ENCODE measurements around the gene PSMB3. TPM values are rescaled to one million over a fixed set of nuclear protein-coding genes. Genes with fewer than 3 reads are reported as not detected.

The PSMB3 gene
- total and polyA plus RNA-seq, 9 of the 15 experiments (the other 6 are each of a cell fraction or from before 2014, with no cell fraction given) = 460 to 2,775 (median 574) TPM

DNA sequence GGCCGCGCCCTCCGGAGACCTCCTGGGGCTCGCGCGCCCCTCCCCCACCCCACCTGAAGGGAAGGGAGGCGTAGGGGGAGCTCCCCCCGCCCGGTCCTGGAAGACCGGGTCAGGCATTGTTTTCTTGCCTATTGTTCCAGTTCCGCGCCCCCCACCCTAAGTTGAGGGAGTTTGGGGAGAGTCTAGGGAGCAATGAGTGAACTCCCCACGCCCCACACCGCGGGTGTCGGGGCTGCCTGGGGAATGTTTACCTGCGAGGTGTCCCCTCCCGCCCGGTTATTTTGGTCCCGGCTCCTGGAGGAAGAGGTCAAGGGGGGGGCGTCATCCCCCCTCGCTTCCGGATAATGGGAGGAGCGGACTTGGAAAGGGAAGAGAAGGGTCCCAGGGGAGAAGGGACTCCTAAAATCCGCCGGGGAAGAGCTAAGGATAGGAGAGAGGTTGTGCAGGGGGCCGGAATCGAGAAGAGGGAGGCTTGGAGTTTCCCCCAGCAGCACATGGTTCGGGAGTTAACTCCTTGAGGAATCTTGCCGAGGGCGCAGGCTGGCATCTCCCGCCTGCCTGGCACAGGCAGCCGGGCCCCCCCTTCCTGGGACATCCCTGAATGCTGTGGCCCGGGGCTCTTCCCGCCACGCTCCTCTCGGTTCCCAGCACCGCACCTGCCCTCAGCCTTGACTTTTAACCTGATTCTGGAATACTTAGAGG lies 46.6 kb upstream of the PSMB3 start (continued):
- TF ChIP-seq, protein P1, sequence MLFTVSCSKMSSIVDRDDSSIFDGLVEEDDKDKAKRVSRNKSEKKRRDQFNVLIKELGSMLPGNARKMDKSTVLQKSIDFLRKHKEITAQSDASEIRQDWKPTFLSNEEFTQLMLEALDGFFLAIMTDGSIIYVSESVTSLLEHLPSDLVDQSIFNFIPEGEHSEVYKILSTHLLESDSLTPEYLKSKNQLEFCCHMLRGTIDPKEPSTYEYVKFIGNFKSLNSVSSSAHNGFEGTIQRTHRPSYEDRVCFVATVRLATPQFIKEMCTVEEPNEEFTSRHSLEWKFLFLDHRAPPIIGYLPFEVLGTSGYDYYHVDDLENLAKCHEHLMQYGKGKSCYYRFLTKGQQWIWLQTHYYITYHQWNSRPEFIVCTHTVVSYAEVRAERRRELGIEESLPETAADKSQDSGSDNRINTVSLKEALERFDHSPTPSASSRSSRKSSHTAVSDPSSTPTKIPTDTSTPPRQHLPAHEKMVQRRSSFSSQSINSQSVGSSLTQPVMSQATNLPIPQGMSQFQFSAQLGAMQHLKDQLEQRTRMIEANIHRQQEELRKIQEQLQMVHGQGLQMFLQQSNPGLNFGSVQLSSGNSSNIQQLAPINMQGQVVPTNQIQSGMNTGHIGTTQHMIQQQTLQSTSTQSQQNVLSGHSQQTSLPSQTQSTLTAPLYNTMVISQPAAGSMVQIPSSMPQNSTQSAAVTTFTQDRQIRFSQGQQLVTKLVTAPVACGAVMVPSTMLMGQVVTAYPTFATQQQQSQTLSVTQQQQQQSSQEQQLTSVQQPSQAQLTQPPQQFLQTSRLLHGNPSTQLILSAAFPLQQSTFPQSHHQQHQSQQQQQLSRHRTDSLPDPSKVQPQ (CRISPR knock-in tag; IDR thresholded peaks at IDR 0.05; ENCODE audit: borderline replicate concordance) = no peak
- TF ChIP-seq FOXK2 (conservative IDR thresholded peaks at IDR 0.05 in 1 of 2, IDR thresholded peaks at IDR 0.05 in 1 of 2; ENCODE audit: low read depth in 2 of 2) (peak in 1 of 2 experiments; percentile 52; a peak in 1 of 4 replicates), RFX7 (CRISPR knock-in tag; IDR thresholded peaks at IDR 0.05) (no peak), ZBTB40 (IDR thresholded peaks at IDR 0.05) (no peak), ZBTB40 (CRISPR knock-in tag; IDR thresholded peaks at IDR 0.05) (no peak), MCM5 (IDR thresholded peaks at IDR 0.05; ENCODE audit: low read depth) (no peak), SP2 (IDR thresholded peaks at IDR 0.05; ENCODE audit: extremely low read depth, low read depth, low read length, poor library complexity, severe bottlenecking) (no peak), L3MBTL2 (IDR thresholded peaks at IDR 0.05) (0 out of 2 replicates have a peak, but pooled peaks have one; percentile 19), ZNF354B (CRISPR knock-in tag; IDR thresholded peaks at IDR 0.05) (no peak), ZNF699 (CRISPR knock-in tag; IDR thresholded peaks at IDR 0.05; ENCODE audit: insufficient replicate concordance) (no peak)
- TF ChIP-seq, protein P2, sequence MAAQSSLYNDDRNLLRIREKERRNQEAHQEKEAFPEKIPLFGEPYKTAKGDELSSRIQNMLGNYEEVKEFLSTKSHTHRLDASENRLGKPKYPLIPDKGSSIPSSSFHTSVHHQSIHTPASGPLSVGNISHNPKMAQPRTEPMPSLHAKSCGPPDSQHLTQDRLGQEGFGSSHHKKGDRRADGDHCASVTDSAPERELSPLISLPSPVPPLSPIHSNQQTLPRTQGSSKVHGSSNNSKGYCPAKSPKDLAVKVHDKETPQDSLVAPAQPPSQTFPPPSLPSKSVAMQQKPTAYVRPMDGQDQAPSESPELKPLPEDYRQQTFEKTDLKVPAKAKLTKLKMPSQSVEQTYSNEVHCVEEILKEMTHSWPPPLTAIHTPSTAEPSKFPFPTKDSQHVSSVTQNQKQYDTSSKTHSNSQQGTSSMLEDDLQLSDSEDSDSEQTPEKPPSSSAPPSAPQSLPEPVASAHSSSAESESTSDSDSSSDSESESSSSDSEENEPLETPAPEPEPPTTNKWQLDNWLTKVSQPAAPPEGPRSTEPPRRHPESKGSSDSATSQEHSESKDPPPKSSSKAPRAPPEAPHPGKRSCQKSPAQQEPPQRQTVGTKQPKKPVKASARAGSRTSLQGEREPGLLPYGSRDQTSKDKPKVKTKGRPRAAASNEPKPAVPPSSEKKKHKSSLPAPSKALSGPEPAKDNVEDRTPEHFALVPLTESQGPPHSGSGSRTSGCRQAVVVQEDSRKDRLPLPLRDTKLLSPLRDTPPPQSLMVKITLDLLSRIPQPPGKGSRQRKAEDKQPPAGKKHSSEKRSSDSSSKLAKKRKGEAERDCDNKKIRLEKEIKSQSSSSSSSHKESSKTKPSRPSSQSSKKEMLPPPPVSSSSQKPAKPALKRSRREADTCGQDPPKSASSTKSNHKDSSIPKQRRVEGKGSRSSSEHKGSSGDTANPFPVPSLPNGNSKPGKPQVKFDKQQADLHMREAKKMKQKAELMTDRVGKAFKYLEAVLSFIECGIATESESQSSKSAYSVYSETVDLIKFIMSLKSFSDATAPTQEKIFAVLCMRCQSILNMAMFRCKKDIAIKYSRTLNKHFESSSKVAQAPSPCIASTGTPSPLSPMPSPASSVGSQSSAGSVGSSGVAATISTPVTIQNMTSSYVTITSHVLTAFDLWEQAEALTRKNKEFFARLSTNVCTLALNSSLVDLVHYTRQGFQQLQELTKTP (IDR thresholded peaks at IDR 0.05; ENCODE audit: low read depth in 1 of 2, partially characterized antibody in 2 of 2) = peak in 1 of 2 experiments; percentile 46

Data from K562 (cell line).